HepG2 (cell line): ENCODE results near the gene ATP5PB. TPM values are rescaled to one million over a fixed set of nuclear protein-coding genes. Genes with fewer than 3 reads are reported as not detected.

Experiments
- ATM ChIP-seq: fragments of 450-650 bp; IDR thresholded peaks from 2 replicates; pipeline ENCODE4 v1.7.1; 2017; ENCODE audit warnings: mild to moderate bottlenecking, borderline replicate concordance
- ELF3 ChIP-seq: IDR thresholded peaks from 2 replicates; pipeline ENCODE4 v1.6.1; 2016; ENCODE audit warnings: missing genetic modification reagents, missing compliant biosample characterization
- EP300 ChIP-seq, 3 experiments: sonication (generic) in 1 of 3; formaldehyde crosslinking in 1 of 3; IDR thresholded peaks; 2 replicates each; pipeline versions ENCODE4 v1.5.1 to v1.6.1; 2011 to 2020; ENCODE audit warnings: low read depth in 2 of 3, low read length in 2 of 3, borderline replicate concordance in 1 of 3, improper control_type of control experiment in 1 of 3, mild to moderate bottlenecking in 1 of 3, missing genetic modification reagents in 1 of 3, moderate library complexity in 1 of 3
- FIP1L1 ChIP-seq: fragments of 200-400 bp; formaldehyde crosslinking; IDR thresholded peaks from 2 replicates; pipeline ENCODE4 v1.6.1; 2018; ENCODE audit warnings: low read depth, mild to moderate bottlenecking, low read length, moderate library complexity, borderline replicate concordance; ENCODE audit not compliant: insufficient read depth
- GATAD2A ChIP-seq: IDR thresholded peaks from 2 replicates; pipeline ENCODE4 v1.6.1; 2016
- HIVEP1 ChIP-seq: sonication (generic); formaldehyde crosslinking; IDR thresholded peaks from 2 replicates; pipeline ENCODE4 v1.4.0; 2020; ENCODE audit warnings: mild to moderate bottlenecking, missing genetic modification reagents
- IRF2 ChIP-seq: IDR thresholded peaks from 2 replicates; pipeline ENCODE4 v1.6.1; 2018; ENCODE audit warnings: missing genetic modification reagents, missing compliant biosample characterization
- JUNB ChIP-seq: sonication (generic); formaldehyde crosslinking; IDR thresholded peaks from 2 replicates; pipeline ENCODE4 v1.8.0; 2022; ENCODE audit warnings: missing genetic modification reagents, mild to moderate bottlenecking, borderline replicate concordance
- NCOA5 ChIP-seq: sonication (generic); formaldehyde crosslinking; IDR thresholded peaks from 2 replicates; pipeline ENCODE4 v1.4.0; 2020; ENCODE audit warnings: missing genetic modification reagents
- NFATC3 ChIP-seq: sonication (generic); formaldehyde crosslinking; IDR thresholded peaks from 2 replicates; pipeline ENCODE4 v1.5.1; 2020; ENCODE audit warnings: mild to moderate bottlenecking, missing genetic modification reagents
- PATZ1 ChIP-seq: sonication (generic); formaldehyde crosslinking; IDR thresholded peaks from 2 replicates; pipeline ENCODE4 v1.4.0; 2020; ENCODE audit warnings: missing genetic modification reagents
- PHF21A ChIP-seq: sonication (generic); formaldehyde crosslinking; IDR thresholded peaks from 2 replicates; pipeline ENCODE4 v1.5.0; 2020; ENCODE audit warnings: mild to moderate bottlenecking, missing genetic modification reagents
- POLR2G ChIP-seq: fragments of 200-400 bp; formaldehyde crosslinking; IDR thresholded peaks from 2 replicates; pipeline ENCODE4 v1.6.1; 2018; ENCODE audit warnings: mild to moderate bottlenecking, low read depth, low read length, moderate library complexity
- RAD21 ChIP-seq: fragments of 450-650 bp; formaldehyde crosslinking; IDR thresholded peaks from 2 replicates; pipeline ENCODE4 v1.5.0; 2020; ENCODE audit warnings: mild to moderate bottlenecking
- RBM39 ChIP-seq: fragments of 200-400 bp; formaldehyde crosslinking; IDR thresholded peaks from one replicate; pipeline ENCODE4 v1.6.1; 2018; ENCODE audit warnings: antibody characterized with exemption, mild to moderate bottlenecking, low read depth, low read length; ENCODE audit not compliant: poor library complexity, severe bottlenecking
- RXRB ChIP-seq: IDR thresholded peaks from 2 replicates; pipeline ENCODE4 v1.6.1; 2016; ENCODE audit warnings: borderline replicate concordance, missing genetic modification reagents, missing compliant biosample characterization
- SNAPC2 ChIP-seq: sonication (generic); formaldehyde crosslinking; IDR thresholded peaks from 2 replicates; pipeline ENCODE4 v1.8.1; 2022; ENCODE audit warnings: mild to moderate bottlenecking, missing genetic modification reagents
- TARDBP ChIP-seq: sonication (generic); formaldehyde crosslinking; IDR thresholded peaks from 2 replicates; pipeline ENCODE4 v1.8.0; 2022; ENCODE audit warnings: mild to moderate bottlenecking, missing genetic modification reagents
- ZC3H13 ChIP-seq: sonication (generic); formaldehyde crosslinking; IDR thresholded peaks from 2 replicates; pipeline ENCODE4 v1.8.1; 2023; ENCODE audit warnings: mild to moderate bottlenecking, missing genetic modification reagents, moderate library complexity
- ZNF44 ChIP-seq: sonication (generic); formaldehyde crosslinking; IDR thresholded peaks from 2 replicates; pipeline ENCODE4 v1.5.1; 2020; ENCODE audit warnings: mild to moderate bottlenecking, missing genetic modification reagents
- ZNF563 ChIP-seq: sonication (generic); formaldehyde crosslinking; IDR thresholded peaks from 2 replicates; pipeline ENCODE4 v1.8.0; 2022; ENCODE audit warnings: mild to moderate bottlenecking, moderate library complexity, missing genetic modification reagents
- ZNF614 ChIP-seq: IDR thresholded peaks from 2 replicates; pipeline ENCODE4 v1.6.1; 2018; ENCODE audit warnings: missing biosample characterization, missing genetic modification reagents, inconsistent platforms, borderline replicate concordance
- ZNF7 ChIP-seq: IDR thresholded peaks from 2 replicates; pipeline ENCODE4 v1.6.1; 2016; ENCODE audit warnings: missing biosample characterization, missing genetic modification reagents
- ZNF710 ChIP-seq: sonication (generic); formaldehyde crosslinking; IDR thresholded peaks from 2 replicates; pipeline ENCODE4 v1.5.0; 2020; ENCODE audit warnings: mild to moderate bottlenecking, missing genetic modification reagents, borderline replicate concordance
- ZNF781 ChIP-seq: sonication (generic); formaldehyde crosslinking; IDR thresholded peaks from 2 replicates; pipeline ENCODE4 v1.5.1; 2020; ENCODE audit warnings: borderline replicate concordance, mild to moderate bottlenecking, missing genetic modification reagents; ENCODE audit errors: not compliant biosample characterization
- polyA plus RNA-seq, 8 experiments: library from polyadenylated mRNA; depleted of rRNA in 3 of 8; stranded (reverse) in 7 of 8; unstranded in 1 of 8; fragments of >200 nt; fragmentation: Illumina TruSeq in 4 of 8; extraction: Trizol in 4 of 8; gene quantifications; 2 replicates each; pipeline versions ENCODE4 v1.2.1 to v1.2.3, GENCODE V29; 2011 to 2016; ENCODE audit warnings: low read depth in 4 of 8, missing spikeins in 1 of 8, mixed read lengths in 1 of 8; ENCODE audit not compliant: insufficient read depth in 1 of 8
- total RNA-seq, 5 experiments: library from RNA; depleted of rRNA; stranded (reverse); fragments of >200 nt; fragmentation: Illumina TruSeq; extraction: Trizol; gene quantifications; 2 replicates each; pipeline ENCODE4 v1.2.3, GENCODE V29; 2016; ENCODE audit warnings: low read depth in 1 of 5

Gene ATP5PB
- total and polyA plus RNA-seq, 2 of the 13 experiments (the other 11 are each of a cell fraction or from before 2014, with no cell fraction given): 297 to 541 TPM

- peak; percentile 66; the same call in 1 of the 2 replicates for TF ChIP-seq ZNF710 (CRISPR knock-in tag)
- no peak for TF ChIP-seq RAD21 (CRISPR knock-in tag)
- peak; percentile 56 for TF ChIP-seq PATZ1 (CRISPR knock-in tag)
- peak; percentile 54; the same call in 1 of the 2 replicates for TF ChIP-seq IRF2
- TF ChIP-seq ELF3 (CRISPR knock-in tag): peak; percentile 64; the same call in 1 of the 2 replicates
- peak; percentile 47; the same call in 1 of the 2 replicates for TF ChIP-seq POLR2G
- TF ChIP-seq PHF21A (CRISPR knock-in tag): peak; percentile 66; the same call in 1 of the 2 replicates
- peak; percentile 64 for TF ChIP-seq RXRB (CRISPR knock-in tag)
- TF ChIP-seq JUNB (CRISPR knock-in tag): no peak
- peak; percentile 39; the same call in 1 of the 2 replicates for TF ChIP-seq ZC3H13 (CRISPR knock-in tag)
- peak; percentile 74; the same call in 1 of the 2 replicates for TF ChIP-seq TARDBP (CRISPR knock-in tag)
- peak; percentile 84; the same call in 1 of the 2 replicates for TF ChIP-seq ZNF44 (CRISPR knock-in tag)
- TF ChIP-seq NFATC3 (CRISPR knock-in tag): 0 out of 2 replicates have a peak, but pooled peaks have one; percentile 46
- no peak for TF ChIP-seq NCOA5 (CRISPR knock-in tag)
- TF ChIP-seq EP300 (IDR thresholded peaks at IDR 0.05; ENCODE audit: low read depth in 2 of 2, low read length in 2 of 2): no peak
- no peak for TF ChIP-seq EP300 (CRISPR knock-in tag; IDR thresholded peaks at IDR 0.05; ENCODE audit: borderline replicate concordance)
- no peak for TF ChIP-seq FIP1L1
- no peak for TF ChIP-seq ATM
- no peak for TF ChIP-seq ZNF781 (CRISPR knock-in tag)
- TF ChIP-seq GATAD2A: peak; percentile 35
- no peak for TF ChIP-seq RBM39
- TF ChIP-seq ZNF614 (CRISPR knock-in tag): 0 out of 2 replicates have a peak, but pooled peaks have one; percentile 24
- TF ChIP-seq SNAPC2 (CRISPR knock-in tag): no peak
- TF ChIP-seq ZNF563 (CRISPR knock-in tag): 0 out of 2 replicates have a peak, but pooled peaks have one; percentile 30
- no peak for TF ChIP-seq HIVEP1 (CRISPR knock-in tag)
- TF ChIP-seq ZNF7 (CRISPR knock-in tag): no peak
Measured at GRCh38 chr1:111422546-111423391, 26.5 kb upstream of the ATP5PB start (continued).
